ENCODE measurements around the gene LILRB5. TPM values are rescaled to one million over a fixed set of nuclear protein-coding genes. Genes with fewer than 3 reads are reported as not detected.
"Not testable (repeated sequence)": the region's sequence is repeated elsewhere in the genome, so short reads cannot be mapped to it uniquely, and the experiment has no call there.

Gene LILRB5
- total and polyA plus RNA-seq, 2 of the 4 experiments (the other 2 are of a cell fraction), result not detected

- Histone ChIP-seq H3K18ac (ENCODE audit: low read depth, low read length) (no peak overlapping the region), H3K36me3 (ENCODE audit: control insufficient read depth, insufficient read depth, low read length) (no peaks in the 10 kb centered on the region), H2AK5ac (ENCODE audit: low read depth, low read length) (no peak overlapping the region), H2BK5ac (ENCODE audit: low read depth, low read length, poor library complexity, severe bottlenecking) (no peak overlapping the region), H2AFZ (replicated peaks; ENCODE audit: low read length, poor library complexity) (no peak overlapping the region), H2AK9ac (replicated peaks; ENCODE audit: low read depth, low read length, poor library complexity) (no peak overlapping the region), H3K27ac (ENCODE audit: insufficient read depth, low read length) (no peak overlapping the region), H4K20me1 (ENCODE audit: insufficient read depth, low read length) (no peaks in the 10 kb centered on the region), H3K4ac (ENCODE audit: low read depth, low read length) (no peak overlapping the region), H3K79me1 (ENCODE audit: low read depth in 1 of 2, low read length in 2 of 2) (no peaks in the 10 kb centered on the region), H3K27me3 (ENCODE audit: control insufficient read depth, insufficient read depth, low read length) (no peaks in the 10 kb centered on the region), H2BK15ac (ENCODE audit: low read depth, low read length) (no peak overlapping the region), H3K14ac (replicated peaks; ENCODE audit: low read depth, low read length) (no peak overlapping the region), H4K91ac (ENCODE audit: insufficient read depth, low read depth, low read length) (no peak overlapping the region), H3K23ac (ENCODE audit: low read depth, low read length) (no peak overlapping the region), H3K9me3 (ENCODE audit: control insufficient read depth, insufficient read depth, low read length) (no peaks in the 10 kb centered on the region), H4K8ac (ENCODE audit: low read depth in 2 of 2, low read length in 2 of 2) (no peak overlapping the region), H3K56ac (ENCODE audit: extremely low read depth, insufficient read depth, low read length) (no peak overlapping the region), H2BK20ac (ENCODE audit: low read depth, low read length) (no peak overlapping the region), H3K9me1 (ENCODE audit: insufficient read depth, low read length) (no peaks in the 10 kb centered on the region), H3K4me2 (ENCODE audit: low read depth, low read length) (no peak overlapping the region), H2BK120ac (ENCODE audit: low read depth, low read length) (no peak overlapping the region), H3K4me1 (ENCODE audit: control insufficient read depth, insufficient read depth, low read length) (no peaks in the 10 kb centered on the region), H3K9ac (ENCODE audit: low read depth, low read length) (no peak overlapping the region), H3K4me3 (ENCODE audit: insufficient read depth, low read depth, low read length) (no peak overlapping the region), H4K5ac (ENCODE audit: low read depth, low read length) (no peak overlapping the region)
- ChIA-PET CTCF (no interaction called here), POLR2A (ENCODE audit: unreplicated experiment) (no interaction called here)
- no peak for DNase-seq
- dilution Hi-C loops (cut with HindIII; ENCODE audit: low sequenced_read_pairs, unreplicated experiment), result no loop called here
- BruUV-seq (replicated peaks), result no TSS peak
- TF ChIP-seq FOS (IDR thresholded peaks at IDR 0.05; ENCODE audit: low read depth, low read length) (no peak), SMC3 (IDR thresholded peaks at IDR 0.05; ENCODE audit: low read depth, low read length) (no peak), RFX5 (IDR thresholded peaks at IDR 0.05; ENCODE audit: low read depth, low read length) (no peak), NFE2L2 (IDR thresholded peaks at IDR 0.05; ENCODE audit: low read depth, low read length) (no peak), POLR2A (IDR thresholded peaks at IDR 0.05; ENCODE audit: low read depth, low read length) (no peak), MXI1 (IDR thresholded peaks at IDR 0.05; ENCODE audit: borderline replicate concordance, low read depth, low read length) (no peak), MAZ (IDR thresholded peaks at IDR 0.05; ENCODE audit: borderline replicate concordance, low read depth, low read length) (no peak), CEBPB (IDR thresholded peaks at IDR 0.05; ENCODE audit: low read depth, low read length) (no peak)
- no peak for ATAC-seq (ENCODE audit: low read depth)
- in situ Hi-C loops (cut with MboI; ENCODE audit: low sequenced_read_pairs), result no loop called here
- intact Hi-C loops (cut with micrococcal nuclease), result no loop called here
- no CpG with 5 or more reads among the region's 6 CpGs for WGBS, 2 experiments (ENCODE audit: extremely low coverage in 2 of 2, insufficient read length in 1 of 2)
These were observed 37.5 kb upstream of the LILRB5 start for GRCh38 chr19:54294539-54294938.

- H3K36me3 ChIP-seq (ENCODE audit: control insufficient read depth, insufficient read depth, low read length); BruUV-seq (replicated peaks); POLR2A ChIA-PET (ENCODE audit: unreplicated experiment); H3K9me1 ChIP-seq (ENCODE audit: insufficient read depth, low read length); intact Hi-C loops (cut with micrococcal nuclease); H3K4me1 ChIP-seq (ENCODE audit: control insufficient read depth, insufficient read depth, low read length); H2BK120ac ChIP-seq (ENCODE audit: low read depth, low read length); H3K14ac ChIP-seq (replicated peaks; ENCODE audit: low read depth, low read length); H2BK15ac ChIP-seq (ENCODE audit: low read depth, low read length); H2AK9ac ChIP-seq (replicated peaks; ENCODE audit: low read depth, low read length, poor library complexity); H4K91ac ChIP-seq (ENCODE audit: insufficient read depth, low read depth, low read length); H3K4ac ChIP-seq (ENCODE audit: low read depth, low read length); H2BK5ac ChIP-seq (ENCODE audit: low read depth, low read length, poor library complexity, severe bottlenecking); H4K8ac ChIP-seq (ENCODE audit: low read depth in 2 of 2, low read length in 2 of 2); H2AK5ac ChIP-seq (ENCODE audit: low read depth, low read length); in situ Hi-C loops (cut with MboI; ENCODE audit: low sequenced_read_pairs); H3K9ac ChIP-seq (ENCODE audit: low read depth, low read length); ATAC-seq (ENCODE audit: low read depth); CTCF ChIA-PET; H2AFZ ChIP-seq (replicated peaks; ENCODE audit: low read length, poor library complexity); H3K18ac ChIP-seq (ENCODE audit: low read depth, low read length); DNase-seq; H3K27ac ChIP-seq (ENCODE audit: insufficient read depth, low read length); H3K4me3 ChIP-seq (ENCODE audit: insufficient read depth, low read depth, low read length); H4K5ac ChIP-seq (ENCODE audit: low read depth, low read length); H3K56ac ChIP-seq (ENCODE audit: extremely low read depth, insufficient read depth, low read length); H3K27me3 ChIP-seq (ENCODE audit: control insufficient read depth, insufficient read depth, low read length); dilution Hi-C loops (cut with HindIII; ENCODE audit: low sequenced_read_pairs, unreplicated experiment); H3K79me1 ChIP-seq (ENCODE audit: low read depth in 1 of 2, low read length in 2 of 2); H4K20me1 ChIP-seq (ENCODE audit: insufficient read depth, low read length); H3K23ac ChIP-seq (ENCODE audit: low read depth, low read length); H3K9me3 ChIP-seq (ENCODE audit: control insufficient read depth, insufficient read depth, low read length); H2BK20ac ChIP-seq (ENCODE audit: low read depth, low read length); H3K4me2 ChIP-seq (ENCODE audit: low read depth, low read length): not testable (repeated sequence)
- WGBS, 2 experiments (ENCODE audit: extremely low coverage in 2 of 2, insufficient read length in 1 of 2), result no CpG with 5 or more reads among the region's 8 CpGs
These were observed 32.1 kb upstream of the LILRB5 start for GRCh38 chr19:54289160-54289559.
